Vagina (tissue), 2 donors: Measurements from ENCODE around the gene ISM1.

Experiments
- CTCF ChIP-seq, 3 experiments: fragments of 450-650 bp in 2 of 3; fragments of 200-600 bp in 1 of 3; sonication (generic) in 1 of 3; IDR thresholded peaks; one replicate each; pipeline ENCODE4 v1.5.1; 2017 to 2019; ENCODE audit warnings: antibody characterized with exemption in 3 of 3, mild to moderate bottlenecking in 2 of 3, moderate library complexity in 2 of 3
- POLR2A ChIP-seq, 2 donors: fragments of 450-650 bp; IDR thresholded peaks; one replicate each; pipeline ENCODE4 v1.6.1; 2017; ENCODE audit warnings: antibody characterized with exemption in 2 of 2, mild to moderate bottlenecking in 2 of 2, moderate library complexity in 2 of 2

- no peak for TF ChIP-seq CTCF (IDR thresholded peaks at IDR 0.05)
- TF ChIP-seq POLR2A (IDR thresholded peaks at IDR 0.05) = no peak
Observed at GRCh38 chr20:13223736-13224520, 2.9 kb downstream of the ISM1 start.
